CD4-positive, alpha-beta T cell treated with Interleukin-15 for 4 hours (primary cell): ENCODE results near the gene TMTC1.

Source experiments
- DNase-seq: peaks from one replicate; pipeline ENCODE4 v3.0.0-alpha.2; 2020; ENCODE audit warnings: low spot score

TMTC1 gene

DNA sequence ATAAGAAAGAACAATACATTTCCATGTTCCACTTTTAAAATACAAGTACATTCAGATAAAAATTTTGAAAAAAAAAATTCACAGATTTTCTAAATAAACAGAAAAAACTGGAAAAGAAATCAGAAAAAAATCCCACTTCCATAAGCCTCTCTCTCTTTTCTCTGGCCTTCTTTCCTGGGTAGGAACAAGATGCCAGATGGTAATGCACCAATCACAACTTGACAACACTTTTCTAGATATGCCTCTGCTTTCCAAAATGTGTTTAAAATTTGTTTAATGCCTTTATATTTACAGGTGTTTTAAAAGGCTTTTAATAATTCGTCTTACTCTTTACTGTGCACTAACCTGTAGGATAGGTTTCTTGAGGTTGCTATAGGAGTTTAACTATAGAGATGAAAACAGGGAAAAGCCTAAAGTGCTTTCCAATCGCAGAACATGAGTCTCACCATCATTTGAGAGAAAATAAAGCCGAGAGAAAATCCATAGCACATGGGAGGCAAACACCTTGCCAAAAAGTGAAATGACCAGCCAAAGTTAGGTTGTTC, 74.2 kb downstream of the TMTC1 start:
- DNase-seq: no peak

- no peak for DNase-seq
Measured at GRCh38 chr12:29709054-29709453, 74.7 kb downstream of the TMTC1 start.

GRCh38 chr12:29707846-29708245, 75.9 kb downstream of the TMTC1 start:
- DNase-seq: no peak

DNA sequence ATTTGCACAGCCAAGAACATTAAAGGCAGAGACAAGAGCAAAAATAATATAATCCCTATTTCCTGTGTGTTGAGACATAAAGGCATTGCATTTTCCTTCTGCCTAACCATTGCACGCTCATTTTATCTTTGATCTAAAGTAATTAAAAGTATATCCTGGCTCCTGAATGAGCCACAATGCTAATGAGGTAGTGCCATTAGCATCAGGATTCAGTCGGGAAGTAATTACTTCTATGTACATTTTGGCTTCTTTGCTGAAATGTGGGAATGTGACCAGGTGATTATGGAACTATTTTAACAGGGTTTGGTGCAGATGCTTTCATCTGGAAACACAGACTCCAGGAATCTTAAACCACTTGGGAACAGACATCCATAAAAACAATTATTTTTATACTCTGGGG, 77.4 kb downstream of the TMTC1 start:
- DNase-seq: no peak

GRCh38 chr12:29703528-29703927, 80.2 kb downstream of the TMTC1 start:
- no peak for DNase-seq

- DNase-seq: no peak
Measured at GRCh38 chr12:29702972-29703371, 80.8 kb downstream of the TMTC1 start.

DNA sequence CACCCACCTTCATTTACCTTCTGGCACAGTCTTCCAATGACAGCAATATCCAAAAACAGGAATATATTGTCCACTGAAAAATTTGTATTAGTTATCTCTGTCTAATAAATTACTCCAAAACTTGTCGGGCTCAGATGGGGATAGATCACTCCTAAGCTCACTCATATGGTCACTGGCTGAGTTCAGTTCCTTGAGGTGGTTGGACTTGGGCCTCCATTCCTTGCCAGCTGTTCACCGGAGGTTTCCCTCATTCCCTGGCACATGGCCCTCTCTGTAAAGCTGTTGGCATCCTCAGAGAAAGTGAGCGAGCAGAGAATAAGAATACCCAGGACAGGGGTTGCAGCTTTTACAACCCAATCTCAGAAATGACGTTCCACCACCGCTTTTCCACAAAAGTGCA, 81.5 kb downstream of the TMTC1 start:
- DNase-seq: no peak

DNA sequence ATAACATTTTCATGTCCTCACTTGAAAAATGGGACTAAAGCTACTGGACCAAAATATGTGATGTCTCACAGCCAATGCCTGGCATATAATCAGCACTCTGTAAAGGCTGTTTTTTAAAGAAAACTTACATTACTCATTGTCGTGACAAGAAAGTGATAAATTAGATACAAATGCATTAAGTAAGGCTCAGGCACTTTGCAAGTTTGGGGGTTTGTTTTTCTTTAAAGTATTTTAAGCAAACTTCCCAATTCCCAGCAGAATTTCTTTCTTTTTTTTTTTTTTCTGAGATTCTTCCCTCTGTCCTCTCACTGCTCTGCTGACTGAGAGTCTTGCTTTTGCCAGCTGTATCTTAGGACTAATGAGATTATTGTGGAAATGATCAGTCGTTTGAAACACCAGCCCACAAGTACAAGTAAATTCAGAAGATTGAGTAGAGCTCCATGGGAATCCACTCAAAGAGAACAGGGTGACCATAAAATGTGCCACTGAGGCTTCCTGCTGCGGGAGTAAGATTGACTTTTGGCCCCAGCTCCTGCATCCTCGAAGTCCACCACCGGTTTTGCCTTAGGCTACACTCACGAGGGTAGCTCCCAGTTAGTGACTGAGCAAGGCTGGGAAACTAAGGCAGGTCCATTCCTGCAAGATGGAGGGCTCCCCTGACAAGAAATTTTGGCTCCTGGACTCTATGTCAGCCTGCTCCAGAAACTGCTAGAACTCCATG, 82.8 kb downstream of the TMTC1 start:
- no peak for DNase-seq

DNA sequence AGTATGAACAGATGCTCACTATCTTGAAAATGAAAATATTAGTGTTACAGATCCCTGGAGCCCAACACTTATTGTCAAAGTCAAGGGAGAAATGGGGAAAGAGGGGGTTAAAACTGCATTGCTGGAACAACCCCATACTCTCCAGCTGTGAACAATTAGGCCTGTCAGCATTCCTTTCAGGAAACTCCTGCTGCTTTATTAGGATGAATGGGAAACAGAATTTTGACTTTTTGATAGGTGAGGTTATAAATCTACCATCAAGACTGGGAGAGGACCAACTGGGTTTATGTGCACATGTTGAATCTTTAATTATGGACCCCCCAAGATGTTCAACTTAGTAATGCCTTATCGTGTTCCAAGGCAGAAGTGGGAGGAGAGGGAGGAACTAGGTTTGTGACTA, 85.0 kb downstream of the TMTC1 start:
- no peak for DNase-seq

DNA sequence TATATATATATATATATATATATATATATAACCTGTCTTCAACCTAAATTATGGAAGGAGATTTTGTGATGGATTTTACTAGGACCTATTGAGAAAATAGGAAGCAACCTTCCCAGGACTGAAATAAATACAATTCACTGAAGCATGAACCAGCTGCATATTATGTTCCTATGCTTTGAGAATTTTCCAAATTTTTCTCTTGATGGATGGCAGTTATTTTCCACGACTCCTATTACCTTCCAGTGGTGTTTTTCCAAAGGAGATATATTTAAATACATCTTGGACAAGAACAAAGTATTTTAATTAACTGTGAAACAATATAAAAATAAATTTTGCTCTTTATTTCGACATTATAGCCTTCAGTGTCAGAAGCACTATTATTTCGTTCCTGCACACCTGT, 87.9 kb downstream of the TMTC1 start:
- no peak for DNase-seq

DNA sequence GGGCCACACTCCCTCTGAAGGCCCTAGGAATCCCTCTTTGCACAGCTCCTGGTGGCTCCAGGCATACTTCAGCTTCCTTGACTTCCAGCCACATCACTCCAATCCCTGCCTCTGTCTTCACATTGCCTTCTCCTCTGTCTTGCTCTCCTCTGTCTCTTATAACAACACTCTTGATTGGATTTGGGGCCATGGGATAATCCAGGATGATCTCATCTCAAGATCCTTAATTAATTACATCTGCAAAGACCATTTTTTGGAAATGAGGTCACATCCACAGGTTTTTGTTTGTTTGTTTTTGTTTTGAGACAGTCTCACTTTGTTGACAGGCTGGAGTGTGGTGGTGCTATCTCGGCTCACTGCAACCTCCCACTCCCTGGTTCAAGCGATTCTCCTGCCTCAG, 88.7 kb downstream of the TMTC1 start:
- DNase-seq: no peak

GRCh38 chr12:29694002-29694401, 89.7 kb downstream of the TMTC1 start:
- DNase-seq: no peak

- no peak for DNase-seq
Measured at GRCh38 chr12:29692237-29692636, 91.5 kb downstream of the TMTC1 start.

- DNase-seq: no peak
Measured at GRCh38 chr12:29691161-29691854, 92.4 kb downstream of the TMTC1 start.

DNA sequence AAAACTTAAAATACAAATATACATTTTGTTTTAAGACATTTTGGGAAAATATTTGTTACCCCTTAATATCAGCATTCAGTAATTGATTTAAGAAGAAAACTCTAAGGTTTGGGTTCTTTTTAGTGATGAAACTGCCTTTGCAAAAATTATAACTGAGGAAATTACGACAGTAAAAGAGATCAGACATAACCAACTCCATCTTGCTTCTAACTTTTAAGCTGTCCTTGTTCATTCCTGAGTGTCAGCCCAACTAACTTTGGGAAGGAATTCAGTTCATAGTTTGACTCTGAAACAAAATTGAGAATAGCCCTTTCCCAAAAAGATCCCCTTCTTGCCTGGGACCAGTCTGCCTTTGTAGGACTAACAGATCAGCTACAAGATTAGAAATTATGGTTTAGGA, 93.0 kb downstream of the TMTC1 start:
- DNase-seq: no peak

GRCh38 chr12:29688914-29689313, 94.8 kb downstream of the TMTC1 start:
- DNase-seq: no peak

DNA sequence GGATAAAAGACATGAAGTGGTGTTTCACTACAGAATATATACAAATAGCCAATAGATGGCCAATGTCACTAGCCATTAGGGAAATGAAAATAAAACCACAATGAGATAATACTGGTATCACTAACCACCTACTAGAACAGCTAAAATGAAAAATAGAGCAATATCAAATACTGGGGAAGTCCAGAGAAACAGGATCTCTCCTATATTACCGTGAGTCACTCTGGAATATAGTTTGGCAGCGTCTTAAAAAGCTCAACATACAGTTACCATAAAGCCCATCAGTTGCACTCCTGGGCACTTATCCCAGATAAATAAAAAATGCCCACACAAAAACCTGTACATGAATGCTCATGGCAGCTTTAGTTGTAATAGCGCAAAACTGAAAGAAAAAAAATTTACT, 101.7 kb downstream of the TMTC1 start:
- no peak for DNase-seq

DNA sequence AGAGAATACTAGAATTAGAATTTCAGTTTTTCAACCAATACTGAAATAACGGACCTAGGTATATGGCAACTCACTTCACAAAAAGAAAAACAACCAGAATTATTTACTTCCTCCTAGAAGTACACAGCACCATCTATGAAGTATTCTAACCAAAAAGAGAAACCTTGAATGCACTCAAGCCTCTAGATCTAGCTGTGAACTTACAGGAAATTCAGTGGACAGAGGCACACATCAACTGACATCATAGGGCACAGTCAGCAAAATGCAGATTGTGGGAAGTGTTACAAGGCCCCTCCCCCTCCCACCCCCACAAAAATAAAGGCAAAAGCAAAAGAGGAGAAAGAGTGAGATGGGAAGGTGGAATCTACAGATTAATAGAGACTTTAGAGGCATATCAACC, 102.4 kb downstream of the TMTC1 start:
- no peak for DNase-seq

- DNase-seq: no peak
Measured at GRCh38 chr12:29676676-29677075, 107.1 kb downstream of the TMTC1 start.

DNA sequence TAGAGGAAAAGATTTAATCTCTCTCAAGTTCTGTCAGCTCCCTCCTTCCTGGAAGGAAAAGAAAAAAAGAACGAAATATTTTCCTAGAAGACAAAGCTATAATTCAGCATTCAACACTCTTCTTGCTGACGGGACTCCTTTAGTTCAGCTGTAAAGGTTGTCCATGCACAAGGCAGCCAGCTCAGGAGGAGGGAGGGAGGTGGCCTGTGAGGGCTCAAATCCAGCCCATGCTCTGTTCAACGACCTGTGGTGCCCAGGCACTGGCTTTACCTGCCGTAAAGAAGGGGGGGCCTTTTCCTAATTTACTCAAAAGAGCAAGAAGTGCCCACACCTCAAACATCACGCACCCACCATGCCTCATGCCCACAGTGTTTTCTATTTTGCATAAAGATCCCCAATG, 109.3 kb downstream of the TMTC1 start:
- no peak for DNase-seq

DNA sequence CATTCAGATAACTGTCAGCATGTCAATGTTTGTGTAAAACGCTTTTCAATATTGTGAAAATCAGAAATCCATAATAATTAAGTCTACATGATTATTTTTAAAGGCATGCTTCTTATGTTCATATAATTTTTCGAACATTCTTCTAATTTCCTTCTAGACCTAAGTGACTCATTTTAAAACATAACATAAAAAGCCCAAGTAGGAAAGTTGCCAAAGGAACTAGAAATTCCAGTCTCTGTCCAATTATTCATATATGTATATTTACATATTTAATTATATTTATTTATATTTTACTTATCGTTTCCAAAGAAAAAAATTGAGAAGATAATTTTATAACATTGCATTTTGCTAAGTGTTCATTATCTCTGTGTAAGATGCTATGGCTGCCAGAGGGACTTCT, 110.4 kb downstream of the TMTC1 start:
- DNase-seq: no peak

DNA sequence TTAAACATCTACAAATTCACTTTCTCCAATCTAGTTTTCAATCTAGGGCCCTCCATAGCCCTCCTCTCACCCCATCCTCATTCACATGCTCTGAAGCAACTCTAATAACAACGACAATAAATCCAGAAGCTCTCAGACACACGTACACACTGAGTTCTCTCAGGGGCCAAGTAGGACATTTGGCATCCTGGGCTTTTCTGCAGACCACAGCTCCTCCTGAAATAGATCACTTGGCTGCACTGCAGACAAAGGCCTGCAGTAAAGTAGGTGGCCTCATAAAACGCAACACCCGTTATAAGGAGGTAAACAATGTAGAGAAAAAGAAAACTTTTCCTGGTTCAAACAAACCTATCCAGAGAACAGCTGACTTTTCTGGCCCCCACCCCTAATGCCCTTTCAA, 111.2 kb downstream of the TMTC1 start:
- DNase-seq: no peak

GRCh38 chr12:29671742-29672141, 112.0 kb downstream of the TMTC1 start:
- no peak for DNase-seq

GRCh38 chr12:29667011-29667410, 116.7 kb downstream of the TMTC1 start:
- no peak for DNase-seq
